Dedifferentiated amniotic fluid mesenchymal stem cell (primary cell): ENCODE results near the gene GRK1.

Experiments used
- DNase-seq: peaks from one replicate; pipeline ENCODE4 v3.0.0-alpha.2; 2016; ENCODE audit errors: extremely low spot score

The GRK1 gene

DNA sequence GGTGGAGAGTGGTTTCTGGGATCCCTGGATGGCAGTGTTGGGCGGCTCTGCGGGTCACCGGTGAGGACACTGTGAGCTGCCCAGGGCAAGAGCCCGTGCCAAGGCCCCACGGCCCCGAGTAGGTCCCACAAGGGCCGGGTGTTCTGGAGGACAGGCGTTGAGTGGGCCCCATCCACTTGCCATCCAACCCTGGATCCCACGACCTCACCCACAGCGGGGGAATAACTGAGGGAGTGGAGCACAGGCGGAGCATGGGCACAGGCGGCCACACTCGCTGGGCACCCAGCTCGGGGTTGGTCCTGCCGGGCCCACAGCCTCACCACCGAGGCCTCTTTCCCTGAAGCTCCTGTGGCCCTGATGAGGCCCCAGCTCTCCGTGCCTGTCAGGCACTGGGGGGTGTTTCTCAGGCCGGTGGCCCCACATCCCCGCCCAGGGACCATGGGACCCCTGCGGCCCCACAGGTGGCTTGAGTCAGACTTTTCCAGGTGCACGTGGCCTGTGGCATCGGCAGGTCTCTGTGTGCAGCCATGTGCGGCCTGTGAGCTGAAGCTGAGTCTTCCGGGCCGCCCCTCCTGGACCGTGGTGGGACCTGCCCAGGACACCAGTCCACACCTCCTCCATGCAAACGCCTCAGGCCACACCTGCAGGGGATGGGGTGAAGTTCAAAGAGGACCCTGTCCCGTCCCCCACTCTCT is 108.6 kb downstream of the GRK1 start:
- no peak for DNase-seq

DNA sequence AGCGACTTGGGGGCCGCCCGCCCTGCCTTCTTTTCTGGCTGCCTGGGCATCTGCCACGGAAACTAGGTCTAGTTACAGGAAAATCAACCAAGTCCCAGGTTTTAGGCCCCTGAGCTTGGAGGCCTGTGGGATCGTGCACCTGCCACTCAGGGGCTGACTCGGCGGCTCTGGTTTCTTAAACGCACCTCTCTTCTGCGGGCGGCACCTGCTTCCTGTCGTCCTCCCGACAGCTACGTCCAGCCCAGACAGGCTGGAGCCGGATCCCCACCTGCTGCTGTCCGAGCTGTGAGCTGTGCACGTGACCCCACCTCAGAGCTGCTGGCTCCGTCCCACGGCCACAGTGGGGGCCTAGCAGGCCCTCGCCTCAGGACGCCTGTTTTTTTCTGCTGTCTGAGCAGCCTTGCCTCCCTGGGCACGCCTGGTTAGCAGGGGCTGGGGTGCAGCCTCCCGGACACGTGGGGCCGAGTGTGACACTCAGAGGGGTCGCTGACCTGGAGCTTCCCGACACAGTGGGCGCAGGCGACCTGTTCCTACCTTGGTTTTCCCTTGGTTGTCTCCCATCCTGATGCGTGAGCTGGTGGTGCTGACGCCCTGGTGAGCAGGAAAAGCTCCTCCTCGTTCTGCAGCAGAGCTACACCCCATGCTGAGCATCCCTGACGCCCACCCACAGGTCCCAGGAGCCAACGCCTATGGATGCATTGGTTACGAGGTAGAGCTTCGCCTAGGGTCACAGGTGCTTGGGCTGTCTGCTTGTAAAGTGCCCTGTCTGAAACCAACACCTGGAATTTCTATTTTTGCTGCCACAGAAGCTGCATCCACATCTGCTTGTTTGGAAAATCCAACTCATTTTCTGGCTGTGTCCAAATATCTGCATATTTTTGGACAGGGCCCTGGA is 109.5 kb downstream of the GRK1 start:
- no peak for DNase-seq

DNA sequence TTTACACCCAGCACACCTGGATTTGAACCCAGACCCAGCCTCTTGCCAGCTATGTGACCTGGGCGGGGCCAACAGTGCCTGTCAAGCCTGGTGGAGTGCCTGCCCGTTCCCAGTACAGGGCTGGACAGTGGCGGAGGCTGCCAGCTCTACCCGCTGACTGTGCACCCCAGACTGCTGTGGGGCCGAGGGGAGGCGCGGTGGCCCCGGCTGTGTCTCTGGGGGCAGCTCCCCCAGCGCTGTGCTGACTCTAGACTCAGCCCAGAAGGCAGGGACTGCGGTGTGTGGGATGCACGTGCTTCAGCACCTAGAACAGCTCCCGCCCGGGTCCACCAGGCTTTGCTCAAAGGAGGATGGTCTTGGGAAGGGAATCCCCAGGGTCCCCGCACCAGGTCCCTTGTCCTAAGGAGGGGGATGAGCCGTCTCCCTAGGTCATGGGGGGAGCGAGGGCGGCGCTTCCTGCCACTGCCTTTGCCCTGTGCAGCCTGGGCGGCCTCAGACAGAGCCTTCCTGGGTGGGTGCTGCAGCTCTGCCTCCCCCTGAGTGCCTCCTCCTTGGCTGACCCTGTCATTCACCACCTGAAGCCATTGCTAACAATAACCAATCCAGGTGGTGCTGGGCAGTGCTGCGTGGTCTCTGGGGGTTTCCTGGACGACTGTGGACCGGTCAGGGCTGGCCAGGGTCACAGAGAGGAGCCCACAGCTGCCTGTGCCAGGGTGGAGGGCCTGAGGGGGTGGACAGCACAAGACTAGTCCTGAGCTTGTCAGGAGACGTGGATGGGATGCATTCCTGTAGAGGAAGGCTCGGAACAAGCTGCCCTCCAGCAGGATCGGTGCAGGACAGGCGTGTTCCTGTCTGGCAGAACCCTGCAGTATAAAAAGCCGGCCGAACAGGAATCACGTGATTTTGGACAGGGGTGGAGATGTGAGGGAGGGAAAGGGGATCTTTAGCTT is 110.6 kb downstream of the GRK1 start:
- no peak for DNase-seq

DNA sequence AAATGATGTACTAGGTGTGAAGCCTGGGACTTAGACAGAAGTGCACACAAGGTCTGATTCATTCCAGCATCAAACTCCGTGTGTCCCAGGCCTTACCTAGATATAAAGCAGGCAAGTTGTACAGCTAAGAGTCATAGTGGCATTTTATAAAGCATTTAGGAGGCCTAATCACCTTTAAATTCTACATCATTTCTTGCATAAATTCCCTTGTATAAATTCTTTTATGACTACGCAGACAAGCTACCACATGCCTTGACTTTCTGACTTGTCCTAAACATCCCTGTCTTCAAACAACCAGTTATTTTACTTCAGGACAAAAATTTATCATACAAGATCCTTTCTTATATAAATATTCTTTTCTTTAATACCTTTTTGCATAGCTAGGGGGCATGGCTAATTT is 114.6 kb downstream of the GRK1 start:
- DNase-seq, result no peak

DNA sequence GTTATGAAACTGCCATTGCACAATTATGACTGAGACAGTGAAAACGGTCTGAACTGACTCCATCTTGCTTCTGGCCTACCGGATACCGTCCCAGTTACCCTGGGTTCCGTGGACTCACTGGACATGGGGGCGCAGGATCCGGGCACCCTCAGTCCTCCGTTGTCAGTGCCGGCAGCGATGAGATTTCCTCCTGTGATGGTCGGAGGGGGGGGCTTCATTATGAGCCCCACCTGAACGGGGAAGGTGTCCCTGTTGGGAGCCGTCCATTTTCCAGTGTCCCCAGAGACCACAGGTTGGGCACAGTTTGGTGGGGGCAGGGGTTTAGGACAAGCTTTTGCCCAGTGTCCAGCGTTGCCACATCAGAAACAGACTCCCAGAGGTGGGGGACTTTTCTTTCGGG is 115.5 kb downstream of the GRK1 start:
- no peak for DNase-seq

DNA sequence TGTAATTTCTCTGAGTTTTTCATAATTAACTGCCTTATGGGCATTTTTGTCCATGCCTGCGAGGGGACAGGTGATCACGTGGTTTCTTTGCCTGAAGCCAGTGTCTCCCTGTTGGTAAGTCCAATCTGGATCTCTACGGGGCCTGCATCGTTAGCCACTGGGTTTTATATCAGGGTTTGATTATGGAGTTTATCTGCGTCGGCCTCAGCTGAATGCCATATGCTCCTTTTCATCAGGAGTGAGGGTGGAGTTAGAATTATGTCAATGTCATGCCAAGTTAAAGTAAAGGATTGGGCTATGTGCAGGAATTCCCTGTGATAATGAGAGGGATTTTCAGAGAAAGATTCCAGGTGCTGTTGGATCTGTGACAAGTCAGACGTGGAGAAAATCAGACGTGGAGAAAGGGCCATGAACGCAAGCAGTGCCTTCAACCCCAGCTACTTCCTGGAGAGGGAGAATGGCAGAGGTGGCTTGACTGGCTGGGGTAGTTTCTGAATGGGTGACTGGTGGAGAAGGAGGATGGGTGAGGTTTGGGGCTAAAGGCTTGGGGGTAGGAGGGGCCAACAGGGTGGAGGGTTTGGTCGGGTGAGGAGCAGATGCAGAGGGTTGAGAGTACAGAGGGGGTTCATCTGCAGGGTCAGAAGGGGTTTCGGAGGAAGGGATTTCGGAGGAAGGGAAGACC is 116.3 kb downstream of the GRK1 start:
- no peak for DNase-seq

DNA sequence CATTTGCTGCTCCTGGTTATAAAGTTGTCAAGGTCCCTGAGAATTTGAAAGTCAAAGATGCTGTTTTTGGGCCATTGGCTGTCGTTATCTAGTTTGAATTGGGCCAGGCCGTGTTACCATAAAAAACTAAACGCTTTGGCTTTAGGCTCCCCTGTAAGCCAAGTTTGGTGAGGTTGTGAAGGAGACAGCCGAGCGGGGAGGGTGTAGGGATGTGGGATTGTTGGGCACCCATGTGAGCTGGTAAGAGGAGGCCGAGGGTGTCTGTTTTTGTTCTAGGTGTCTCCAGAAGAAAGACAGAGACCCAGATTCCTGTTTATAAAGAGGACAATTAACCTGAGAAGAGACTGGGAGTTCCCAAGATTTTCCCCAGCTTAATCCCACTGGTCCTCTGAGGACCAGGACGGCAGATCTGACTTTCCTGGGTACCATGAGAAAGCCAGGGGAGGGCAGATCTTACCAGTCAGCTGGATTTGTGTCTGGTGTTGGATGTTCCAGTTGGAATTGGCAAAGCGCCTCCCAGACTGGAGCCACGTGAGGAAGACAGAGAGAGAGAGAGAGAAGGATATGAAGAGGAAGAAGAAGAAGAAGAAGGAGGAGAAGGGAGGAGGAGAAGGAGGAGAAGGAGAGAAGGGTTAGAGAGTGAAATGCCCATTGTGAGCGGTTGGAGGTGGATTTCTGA is 117.1 kb downstream of the GRK1 start:
- no peak for DNase-seq

DNA sequence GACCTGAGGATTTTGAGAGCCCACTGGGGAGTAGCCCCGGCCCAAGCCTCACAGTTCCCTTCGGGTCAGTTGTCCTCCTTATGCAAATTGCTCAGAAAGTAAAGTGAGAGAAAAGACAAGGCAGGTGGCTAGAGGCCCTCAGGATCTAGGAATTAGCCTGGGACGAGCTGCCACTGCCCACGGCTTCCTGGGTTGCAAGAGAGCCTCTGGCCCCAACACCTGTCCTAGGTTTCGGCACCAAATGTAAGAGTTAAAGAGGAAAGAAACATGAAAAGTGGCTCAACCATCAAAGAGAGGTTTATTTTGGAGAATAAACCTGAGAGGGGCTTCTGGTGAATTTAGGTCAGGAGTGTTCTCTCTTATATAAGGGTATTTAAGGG is 117.6 kb downstream of the GRK1 start:
- no peak for DNase-seq

DNA sequence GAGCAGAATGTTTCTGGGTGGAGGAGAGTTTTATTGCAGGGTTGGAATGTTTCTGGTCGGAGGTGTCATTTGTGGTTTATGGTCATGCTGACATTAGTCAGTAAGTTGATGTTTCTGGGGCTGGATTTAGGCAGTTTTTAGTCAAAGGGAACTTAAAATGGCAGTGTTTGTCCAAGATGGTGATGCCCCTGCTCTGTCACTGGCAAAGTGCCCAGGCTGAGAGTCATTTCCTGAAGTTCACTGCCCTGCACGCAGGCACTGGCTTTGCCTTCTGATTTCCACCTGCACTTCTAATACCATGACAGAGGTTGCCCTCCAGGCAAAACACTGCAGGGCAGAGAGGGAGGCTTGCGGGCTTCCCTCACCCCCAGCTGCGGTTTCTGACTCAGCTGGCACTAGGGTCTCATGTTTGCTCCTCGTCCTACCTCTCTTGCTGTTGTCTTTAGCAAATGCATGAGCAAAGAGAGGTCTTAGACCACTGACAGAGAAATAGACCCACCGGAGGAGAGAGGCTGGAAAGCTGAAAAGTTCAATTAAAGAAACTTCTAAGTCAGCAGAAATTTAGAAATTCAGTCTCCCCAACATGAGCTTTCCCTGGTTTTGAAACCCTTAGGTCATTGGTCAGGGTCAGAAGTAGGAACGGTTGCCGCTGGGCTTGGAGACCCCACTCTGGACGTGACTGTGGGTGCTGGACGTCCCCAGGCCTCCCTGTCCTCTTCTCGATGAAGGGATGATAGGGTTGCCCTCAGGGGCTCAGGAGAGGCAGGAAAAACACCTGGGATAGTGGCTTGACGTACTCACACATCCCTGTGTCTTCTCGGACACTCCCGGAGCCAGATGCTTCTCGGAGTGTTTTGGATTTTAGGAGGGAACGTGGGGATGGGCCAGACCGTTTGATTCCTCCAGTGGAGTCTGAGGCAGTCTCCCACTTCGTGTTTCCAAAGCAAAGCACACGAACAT is 118.3 kb downstream of the GRK1 start:
- peak; percentile 51 for DNase-seq

DNA sequence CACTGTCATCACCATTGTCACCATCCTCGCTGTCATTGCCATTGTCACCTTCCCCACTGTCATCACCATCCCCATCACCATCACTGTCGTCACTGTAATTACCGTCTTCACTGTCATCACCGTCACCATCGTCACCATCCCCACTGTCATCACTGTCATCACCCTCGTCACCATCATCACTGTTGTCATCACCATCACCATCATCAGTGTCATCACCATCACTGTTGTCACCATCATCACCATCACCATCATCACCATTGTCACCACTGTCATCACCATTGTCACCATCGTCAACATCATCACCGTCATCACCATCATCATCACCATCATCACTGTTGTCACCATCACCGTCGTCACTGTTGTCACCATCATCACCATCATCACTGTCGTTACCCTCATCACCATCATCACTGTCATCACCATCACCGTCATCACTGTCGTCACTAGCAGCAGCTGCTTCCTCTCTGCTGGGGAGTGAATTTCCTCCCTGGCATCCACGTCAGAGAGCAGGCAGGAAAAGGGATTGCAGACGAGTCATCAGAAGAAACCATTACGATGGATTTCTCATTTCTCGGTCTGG is 119.3 kb downstream of the GRK1 start:
- no peak for DNase-seq
